Measurements from ENCODE around the gene TTC28. TPM values are rescaled to one million over a fixed set of nuclear protein-coding genes. Genes with fewer than 3 reads are reported as not detected.

The TTC28 gene
- total RNA-seq, 1 donor from 2014 or later: 19.1 TPM

GRCh38 chr22:27952091-27952490 is 727.5 kb downstream of the TTC28 start:
- intact Hi-C loops (cut with DNase I): no loop called here
- no peak for DNase-seq (ENCODE audit: low spot score)

- no peak for DNase-seq (ENCODE audit: low spot score)
- intact Hi-C loops (cut with DNase I): no loop called here
Observed at GRCh38 chr22:27949421-27949820, 730.2 kb downstream of the TTC28 start.

GRCh38 chr22:27948569-27948968 is 731.1 kb downstream of the TTC28 start:
- DNase-seq (ENCODE audit: low spot score): no peak
- intact Hi-C loops (cut with DNase I): no loop called here

- intact Hi-C loops (cut with DNase I): no loop called here
- no peak for DNase-seq (ENCODE audit: low spot score)
Observed at GRCh38 chr22:27947448-27947847, 732.2 kb downstream of the TTC28 start.

GRCh38 chr22:27941143-27941542 is 738.5 kb downstream of the TTC28 start:
- DNase-seq (ENCODE audit: low spot score): no peak
- intact Hi-C loops (cut with DNase I): no loop called here

GRCh38 chr22:27937453-27937852 is 742.2 kb downstream of the TTC28 start:
- intact Hi-C loops (cut with DNase I): no loop called here
- no peak for DNase-seq (ENCODE audit: low spot score)

GRCh38 chr22:27935897-27936296 is 743.7 kb downstream of the TTC28 start:
- DNase-seq (ENCODE audit: low spot score): no peak
- intact Hi-C loops (cut with DNase I): no loop called here

- intact Hi-C loops (cut with DNase I): no loop called here
- DNase-seq (ENCODE audit: low spot score): no peak
Observed at GRCh38 chr22:27934069-27934468, 745.6 kb downstream of the TTC28 start.

GRCh38 chr22:27933186-27933983 is 746.3 kb downstream of the TTC28 start:
- DNase-seq (ENCODE audit: low spot score): no peak
- intact Hi-C loops (cut with DNase I): no loop called here

GRCh38 chr22:27930331-27931060 is 749.1 kb downstream of the TTC28 start:
- no peak for DNase-seq (ENCODE audit: low spot score)
- intact Hi-C loops (cut with DNase I): no loop called here

Small RNA genes lying within 50 kb of the gene (microRNA-seq; reads per million reads assigned to microRNA genes)
- gene MIR5739: not detected

Other genes starting within 250 kb of the TTC28 start
- gene CHEK2, start 62.0 kb upstream of the TTC28 start, total RNA-seq: 2.2 TPM
- gene HSCB, start 62.2 kb upstream of the TTC28 start, total RNA-seq: 10.0 TPM
- gene CCDC117, start 92.9 kb upstream of the TTC28 start, total RNA-seq: 12.3 TPM
- gene XBP1, start 120.7 kb upstream of the TTC28 start, total RNA-seq: 81.2 TPM
- gene ZNRF3, start 203.7 kb upstream of the TTC28 start, total RNA-seq: 4.8 TPM

All from cardiac septum (tissue), 1 donor.